GM18951 (cell line): ENCODE results near the gene GRXCR1.

Experiments
- POLR2A ChIP-seq: IDR thresholded peaks from 4 replicates; pipeline ENCODE4 v1.6.1; 2011; ENCODE audit warnings: mild to moderate bottlenecking; ENCODE audit not compliant: insufficient read length, insufficient read depth; ENCODE audit errors: extremely low read depth
- in situ Hi-C: fragments of 300-500 bp; cut with MboI; formaldehyde crosslinking; loops from one replicate; pipeline ENCODE4 v1.12.0; 2022; ENCODE audit warnings: low sequenced_read_pairs, mixed read lengths, inconsistent platforms; ENCODE audit not compliant: unreplicated experiment

GRXCR1 gene

GRCh38 chr4:42954963-42955669 is 62.6 kb downstream of the GRXCR1 start:
- in situ Hi-C loops: no loop called here
- TF ChIP-seq POLR2A: no peak

GRCh38 chr4:42955746-42956505 is 63.4 kb downstream of the GRXCR1 start:
- in situ Hi-C loops: no loop called here
- TF ChIP-seq POLR2A: no peak

DNA sequence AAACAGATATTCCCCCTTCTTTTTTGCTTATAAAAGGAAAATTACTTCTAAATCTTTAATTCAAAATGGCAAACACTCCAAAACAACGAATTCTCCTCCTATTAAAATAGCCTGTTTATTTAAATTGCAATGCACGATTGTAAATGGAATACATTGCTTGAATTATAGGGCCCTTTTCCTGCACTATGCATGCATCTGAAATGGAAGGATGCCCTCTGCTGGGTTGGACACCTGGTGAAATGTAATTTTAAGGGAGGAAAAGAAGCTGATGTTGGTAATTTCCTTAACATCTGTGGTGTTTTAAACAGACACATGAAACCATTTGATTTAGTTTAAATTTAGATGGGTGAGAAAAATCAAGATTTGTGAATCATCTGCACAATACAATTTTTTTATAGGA is 72.8 kb downstream of the GRXCR1 start:
- in situ Hi-C loops: no loop called here

GRCh38 chr4:42985976-42986375 is 93.5 kb downstream of the GRXCR1 start:
- in situ Hi-C loops: no loop called here
- TF ChIP-seq POLR2A: no peak

More for the DNA sequence above, 72.8 kb downstream of the GRXCR1 start:
- no peak for TF ChIP-seq POLR2A

GRCh38 chr4:42995343-42995944 is 102.9 kb downstream of the GRXCR1 start:
- in situ Hi-C loops: no loop called here
- TF ChIP-seq POLR2A: no peak

GRCh38 chr4:43008793-43009192 is 116.3 kb downstream of the GRXCR1 start:
- TF ChIP-seq POLR2A: no peak
- in situ Hi-C loops: no loop called here

DNA sequence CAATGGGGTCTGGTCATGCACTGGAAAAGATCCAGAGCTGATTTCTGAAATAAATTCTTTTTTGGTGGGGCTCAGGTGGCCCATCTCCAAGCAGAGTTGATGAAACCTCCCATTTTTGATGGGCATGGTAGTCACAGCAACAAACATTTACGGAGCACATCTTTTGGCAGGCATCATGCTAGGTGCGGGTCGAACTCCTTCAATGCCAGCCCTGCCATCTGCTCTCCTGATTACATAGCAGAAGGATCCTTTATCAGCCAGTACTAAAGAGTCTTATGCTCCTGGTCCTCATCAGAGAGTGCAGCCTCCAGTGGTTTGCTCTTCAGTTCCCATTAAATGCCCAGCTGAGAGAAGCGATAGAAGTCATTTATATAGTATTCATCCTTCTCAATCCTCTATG is 121.7 kb downstream of the GRXCR1 start:
- no peak for TF ChIP-seq POLR2A
- in situ Hi-C loops: no loop called here

- in situ Hi-C loops: no loop called here
- no peak for TF ChIP-seq POLR2A
These were observed 149.1 kb downstream of the GRXCR1 start for GRCh38 chr4:43041632-43042031.

DNA sequence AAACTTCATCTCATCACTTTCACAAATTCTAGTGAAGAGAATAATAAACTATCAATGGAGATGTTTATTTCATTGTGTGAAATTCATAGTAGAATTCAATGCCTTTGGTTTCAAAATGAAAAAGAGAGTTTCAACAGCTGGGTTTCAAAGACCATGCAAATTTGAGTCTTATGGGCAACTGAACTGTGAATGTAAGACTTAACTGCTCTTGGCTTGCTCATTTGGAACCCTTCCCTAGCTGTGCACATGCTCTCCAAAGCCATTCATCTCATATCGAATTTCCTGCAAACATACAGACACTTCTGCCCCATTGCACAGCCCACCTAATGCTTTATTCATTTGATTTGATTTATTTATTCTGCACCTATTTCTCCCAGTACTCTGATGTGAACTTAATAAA is 154.5 kb downstream of the GRXCR1 start:
- TF ChIP-seq POLR2A: no peak

GRCh38 chr4:43048570-43048969 is 156.1 kb downstream of the GRXCR1 start:
- no peak for TF ChIP-seq POLR2A
- in situ Hi-C loops: no loop called here

More for the DNA sequence above, 154.5 kb downstream of the GRXCR1 start:
- in situ Hi-C loops: no loop called here

DNA sequence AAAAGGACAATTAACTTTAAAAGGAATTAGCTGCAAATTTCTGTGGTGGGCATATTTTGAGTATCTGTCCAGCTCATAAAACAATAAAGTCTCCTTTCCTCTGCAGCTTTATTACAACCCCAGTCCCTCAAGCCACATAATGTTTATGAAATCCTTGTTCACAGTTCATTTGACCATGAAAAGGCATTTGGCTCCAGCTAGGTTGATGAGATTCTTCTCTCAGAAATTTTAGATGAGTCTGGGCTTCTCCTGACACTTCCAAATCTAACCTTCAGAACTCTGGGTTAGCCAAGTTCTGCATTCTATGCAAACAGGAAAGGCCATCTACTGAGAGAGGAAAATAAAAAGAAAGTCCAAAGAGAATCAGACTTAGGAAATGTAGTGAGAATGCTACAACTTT is 156.8 kb downstream of the GRXCR1 start:
- in situ Hi-C loops: no loop called here
- TF ChIP-seq POLR2A: no peak

DNA sequence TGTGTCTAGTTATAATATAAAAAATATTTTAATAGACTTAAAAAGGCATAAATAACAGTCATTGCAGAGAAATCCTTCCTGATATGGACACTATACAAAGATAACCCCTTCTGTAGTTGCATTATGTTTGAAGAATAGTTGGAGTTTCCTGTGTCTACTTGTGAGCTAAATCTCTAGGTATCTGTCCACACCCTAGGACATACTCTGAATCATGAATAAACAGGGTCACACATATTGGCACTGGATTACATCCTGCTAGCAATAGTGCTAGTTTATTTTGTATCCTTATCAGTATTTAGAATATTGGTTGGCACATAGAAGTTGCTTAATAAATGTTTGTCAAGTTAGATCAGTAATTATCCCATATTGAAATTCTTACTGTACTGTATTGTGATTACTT is 173.9 kb downstream of the GRXCR1 start:
- in situ Hi-C loops: no loop called here
- no peak for TF ChIP-seq POLR2A

DNA sequence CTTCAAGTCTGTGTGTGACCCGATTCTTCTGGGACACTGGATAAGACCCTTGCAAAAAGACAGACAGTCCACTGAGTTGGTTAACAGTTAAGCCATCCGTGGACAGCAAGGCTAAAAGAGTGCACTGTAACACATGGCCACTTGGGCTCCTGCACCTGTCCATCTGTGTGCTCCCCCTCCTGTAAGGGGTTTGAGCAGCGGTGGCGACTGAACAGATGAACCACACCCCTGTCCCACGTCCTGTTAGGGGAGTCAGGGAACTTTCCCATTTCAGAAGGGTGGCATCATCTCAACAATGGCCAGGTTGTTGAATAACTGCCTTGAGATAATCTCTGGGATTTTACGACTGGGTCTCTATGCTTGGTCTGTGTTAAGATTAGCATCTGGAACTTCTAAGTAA is 178.6 kb downstream of the GRXCR1 start:
- in situ Hi-C loops: no loop called here
- no peak for TF ChIP-seq POLR2A
